K562 (cell line): ENCODE measurements around the gene PRR29. TPM values are rescaled to one million over a fixed set of nuclear protein-coding genes. Genes with fewer than 3 reads are reported as not detected.

Experiments used
- ATAC-seq: fragments of 200-7000 bp; cut with Tn5 transposase; 3 replicates; pipeline ENCODE4 v1.9.1; 2020; ENCODE audit warnings: moderate library complexity
- BruUV-seq: library from RNA; stranded (reverse); fragments of 400-500 nt; replicated peaks from 2 replicates; lab custom pipeline; 2021; lab: Mats Ljungman, UMichigan
- CTCF ChIA-PET: fragments of 300-600 bp; formaldehyde crosslinking; extraction: SDS; loops from one replicate; lab custom pipeline; 2021; ENCODE audit warnings: low intra/inter-chr PET ratio; lab: Yijun Ruan, JAX
- POLR2A ChIA-PET: fragments of 300-600, 350-650 bp; sonication (Branson Sonifier 250); formaldehyde crosslinking; extraction: SDS; loops from one replicate; lab custom pipeline; 2021; ENCODE audit warnings: antibody characterized with exemption, inconsistent platforms; lab: Yijun Ruan, JAX
- DNase-seq, 4 experiments: peaks; one replicate each; pipeline versions ENCODE4 v3.0.0 to v3.0.0-alpha.2; 2011 to 2018; ENCODE audit warnings: low spot score in 3 of 4, mixed read lengths in 3 of 4; ENCODE audit errors: extremely low read depth in 1 of 4
- FAIRE-seq: peaks from 2 replicates; lab custom pipeline; 2011; peaks lifted over from hg19 to GRCh38; lab: Jason Lieb, UNC
- H2AFZ ChIP-seq: 2 replicates; pipeline ENCODE4 v1.6.0; 2011; ENCODE audit warnings: low read depth, low read length, control low read depth, inconsistent platforms
- H3K27ac ChIP-seq: fragments of 200-600 bp; 3 replicates; pipeline ENCODE4 v1.8.0; 2011; ENCODE audit warnings: low read depth, mild to moderate bottlenecking, control low read depth, inconsistent platforms, low read length, moderate library complexity, mixed read lengths; ENCODE audit errors: extremely low read depth
- H3K27me3 ChIP-seq, 2 experiments: fragments of 300-600 bp in 1 of 2; 2 replicates in 1 of 2; 3 replicates in 1 of 2; pipeline versions ENCODE4 v1.6.0 to v1.8.0; 2011; ENCODE audit warnings: inconsistent platforms in 2 of 2, low read length in 2 of 2, mild to moderate bottlenecking in 1 of 2, mixed read lengths in 1 of 2, moderate library complexity in 1 of 2; ENCODE audit not compliant: control insufficient read depth in 2 of 2, insufficient read depth in 2 of 2
- H3K36me3 ChIP-seq: fragments of 300-600 bp; 3 replicates; pipeline ENCODE4 v1.8.0; 2011; ENCODE audit warnings: mild to moderate bottlenecking, low read length, inconsistent platforms; ENCODE audit not compliant: control insufficient read depth, insufficient read depth
- H3K4me1 ChIP-seq, 2 experiments: fragments of 200-600 bp in 1 of 2; replicated peaks in 1 of 2; 2 replicates in 1 of 2; 3 replicates in 1 of 2; pipeline versions ENCODE4 v1.5.1 to v1.8.0; 2011; ENCODE audit warnings: inconsistent platforms in 2 of 2, low read length in 2 of 2, mild to moderate bottlenecking in 1 of 2, mixed read lengths in 1 of 2, moderate library complexity in 1 of 2; ENCODE audit not compliant: control insufficient read depth in 2 of 2, insufficient read depth in 2 of 2
- H3K4me2 ChIP-seq: 2 replicates; pipeline ENCODE4 v1.6.1; 2011; ENCODE audit warnings: low read length, control low read depth, inconsistent platforms, mixed read lengths; ENCODE audit not compliant: insufficient read depth
- H3K4me3 ChIP-seq: fragments of 200-600 bp; sonication (generic), shearing (Covaris generic); 2 replicates; pipeline ENCODE4 v1.5.1; 2016; ENCODE audit warnings: control low read depth, inconsistent platforms
- H3K79me2 ChIP-seq: fragments of 200-600 bp; 3 replicates; pipeline ENCODE4 v1.8.0; 2011; ENCODE audit warnings: low read length, inconsistent platforms; ENCODE audit not compliant: control insufficient read depth, insufficient read depth
- H3K9ac ChIP-seq, 2 experiments: 2 replicates each; pipeline versions ENCODE4 v1.6.0 to v1.6.1; 2011; ENCODE audit warnings: low read depth in 2 of 2, low read length in 2 of 2, control low read depth in 1 of 2, inconsistent platforms in 1 of 2, mild to moderate bottlenecking in 1 of 2, mixed read lengths in 1 of 2; ENCODE audit not compliant: insufficient read depth in 1 of 2
- H3K9me1 ChIP-seq: one replicate; pipeline ENCODE4 v1.6.0; 2011; ENCODE audit warnings: inconsistent platforms, mild to moderate bottlenecking, low read length, moderate library complexity; ENCODE audit not compliant: control insufficient read depth, insufficient read depth
- H3K9me3 ChIP-seq: replicated peaks from 2 replicates; pipeline ENCODE4 v1.5.1; 2011; ENCODE audit warnings: low read depth, low read length, inconsistent platforms; ENCODE audit not compliant: control insufficient read depth, insufficient read depth
- H4K20me1 ChIP-seq: replicated peaks from 2 replicates; pipeline ENCODE4 v1.6.1; 2011; ENCODE audit warnings: low read length, inconsistent platforms, mixed read lengths; ENCODE audit not compliant: control insufficient read depth, insufficient read depth
- CBFA2T3 ChIP-seq: fragments of 450-650 bp; IDR thresholded peaks from 2 replicates; pipeline ENCODE4 v1.6.1; 2017
- CTCF ChIP-seq, 3 experiments: IDR thresholded peaks in 2 of 3; conservative IDR thresholded peaks in 1 of 3; 2 replicates each; pipeline ENCODE4 v1.5.1; 2011 to 2012; ENCODE audit warnings: low read length in 3 of 3, mild to moderate bottlenecking in 3 of 3, control low read depth in 2 of 3, improper control_type of control experiment in 1 of 3, inconsistent platforms in 1 of 3, low read depth in 1 of 3, mixed read lengths in 1 of 3, moderate library complexity in 1 of 3; ENCODE audit not compliant: insufficient read depth in 2 of 3
- DPF2 ChIP-seq: fragments of 450-650 bp; IDR thresholded peaks from 2 replicates; pipeline ENCODE4 v1.6.1; 2016
- FOXK1 ChIP-seq: sonication (generic); formaldehyde crosslinking; IDR thresholded peaks from 2 replicates; pipeline ENCODE4 v1.8.0; 2022; ENCODE audit warnings: missing genetic modification reagents, mild to moderate bottlenecking, borderline replicate concordance
- FOXK2 ChIP-seq, 2 experiments: fragments of 450-650 bp; IDR thresholded peaks in 1 of 2; conservative IDR thresholded peaks in 1 of 2; 2 replicates each; pipeline ENCODE4 v1.6.1; 2016; ENCODE audit warnings: low read depth in 2 of 2, mild to moderate bottlenecking in 1 of 2
- GABPB1 ChIP-seq: sonication (generic); formaldehyde crosslinking; IDR thresholded peaks from 2 replicates; pipeline ENCODE4 v1.8.0; 2022; ENCODE audit warnings: mild to moderate bottlenecking, missing genetic modification reagents
- HDAC1 ChIP-seq, 2 experiments: fragments of 450-650 bp; IDR thresholded peaks; 2 replicates each; pipeline ENCODE4 v1.6.1; 2016 to 2017; ENCODE audit warnings: inconsistent platforms in 1 of 2, mild to moderate bottlenecking in 1 of 2, moderate library complexity in 1 of 2
- HDAC2 ChIP-seq: fragments of 450-650 bp; IDR thresholded peaks from 2 replicates; pipeline ENCODE4 v1.6.1; 2016; ENCODE audit warnings: mild to moderate bottlenecking
- KDM5B ChIP-seq: fragments of 200-600 bp; sonication (generic); IDR thresholded peaks from 2 replicates; pipeline ENCODE4 v1.6.1; 2012; ENCODE audit warnings: low read depth, mild to moderate bottlenecking, moderate library complexity, low read length, control low read depth, inconsistent platforms; ENCODE audit not compliant: insufficient replicate concordance
- MAFG ChIP-seq: fragments of 450-650 bp; conservative IDR thresholded peaks from 2 replicates; pipeline ENCODE4 v1.6.1; 2016; ENCODE audit warnings: missing genetic modification characterization, missing compliant biosample characterization
- NFIC ChIP-seq: fragments of 450-650 bp; IDR thresholded peaks from 2 replicates; pipeline ENCODE4 v1.6.1; 2017; ENCODE audit warnings: mild to moderate bottlenecking, inconsistent platforms
- PKNOX1 ChIP-seq: fragments of 450-650 bp; IDR thresholded peaks from 2 replicates; pipeline ENCODE4 v1.6.1; 2016
- WGBS: fragments of 100-300 bp; shearing (Covaris generic); methylation state at CpG from one replicate; pipeline ENCODE4 v1.1.6; 2016; ENCODE audit warnings: low coverage, mixed read lengths; ENCODE audit not compliant: insufficient coverage; ENCODE audit errors: missing lambda C conversion rate; 5-methylcytosine and 5-hydroxymethylcytosine counted together
- in situ Hi-C: fragments of 300-500 bp; cut with MboI; formaldehyde crosslinking; loops from 4 replicates; pipeline ENCODE4 v1.15.0; 2018; ENCODE audit warnings: inconsistent platforms, mixed read lengths
- intact Hi-C: fragments of 100-400 bp; cut with micrococcal nuclease; formaldehyde crosslinking; loops from 2 replicates; pipeline ENCODE4 v1.14.2; 2022
- polyA plus RNA-seq, 8 experiments: library from polyadenylated mRNA; depleted of rRNA in 4 of 8; stranded (reverse) in 5 of 8; unstranded in 3 of 8; fragments of >200 nt; fragmentation: Nextera tagmentation in 2 of 8; fragmentation: Illumina TruSeq in 1 of 8; extraction: Ambion mirVana in 2 of 8; extraction: Trizol in 1 of 8; gene quantifications; 2 replicates each; pipeline versions ENCODE4 v1.2.1 to v1.2.3, GENCODE V29; 2011 to 2014; ENCODE audit warnings: inconsistent platforms in 1 of 8, missing spikeins in 1 of 8
- total RNA-seq, 7 experiments: library from RNA; depleted of rRNA in 6 of 7; stranded (reverse); fragments of >200 nt in 6 of 7; fragmentation: Illumina TruSeq in 2 of 7; extraction: Trizol in 2 of 7; gene quantifications; 2 replicates each; pipeline versions ENCODE4 v1.2.1 to v1.2.3, GENCODE V29; 2011 to 2021; ENCODE audit warnings: low replicate concordance in 1 of 7
- TF ChIP-seq, protein P1 (sequence below): fragments of 450-650 bp; IDR thresholded peaks from 2 replicates; pipeline ENCODE4 v1.6.1; 2016; ENCODE audit warnings: borderline replicate concordance
- TF ChIP-seq, protein P2 (sequence below): fragments of 450-650 bp; IDR thresholded peaks from 2 replicates; pipeline ENCODE4 v1.6.1; 2017; ENCODE audit warnings: mild to moderate bottlenecking, moderate library complexity

Gene PRR29
- total and polyA plus RNA-seq, 9 of the 15 experiments (the other 6 are each of a cell fraction or from before 2014, with no cell fraction given): 0.08 to 0.58 (median 0.15) TPM; not detected in 5

DNA sequence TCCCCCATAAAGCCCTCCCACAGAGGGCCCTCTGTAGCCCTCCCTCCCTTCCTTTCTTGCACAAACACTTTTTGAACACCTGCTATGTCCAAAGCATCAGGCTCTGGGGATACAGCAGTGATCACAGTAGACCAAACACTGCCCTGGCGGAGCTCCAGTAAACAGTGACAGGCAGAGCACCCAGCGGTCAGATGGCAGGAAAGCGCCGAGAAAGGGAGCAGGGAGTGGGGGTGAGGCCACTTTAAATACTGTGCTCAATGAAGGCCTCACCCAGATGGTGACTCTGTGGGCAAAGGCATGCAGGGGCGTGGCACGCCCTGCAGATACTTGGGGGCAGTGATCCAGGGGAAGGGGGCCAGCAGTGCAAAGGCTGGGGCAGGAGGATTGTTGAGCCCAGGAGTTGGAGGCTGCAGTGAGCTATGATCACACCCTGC, 7.6 kb downstream of the PRR29 start:
- Histone ChIP-seq H3K9me3 (no peaks in the 10 kb centered on the region), H3K9ac (peak overlapping the region; percentile 83 to 93), H3K4me1 (peaks cover 19 to 63% of the 10 kb centered on the region in 2 experiments), H3K27me3 (no peaks in the 10 kb centered on the region), H3K4me3 (peak overlapping the region; percentile 44), H3K79me2 (peaks cover 22% of the 10 kb centered on the region), H3K36me3 (peaks cover 31% of the 10 kb centered on the region), H3K4me2 (peak overlapping the region; percentile 87), H3K9me1 (no peaks in the 10 kb centered on the region), H3K27ac (peak overlapping the region; percentile 81), H4K20me1 (no peaks in the 10 kb centered on the region), H2AFZ (no peak overlapping the region)
- DNase-seq: peak; percentile 49 to 64 (median 59)
- intact Hi-C loops (no loop called here), in situ Hi-C loops (no loop called here)
- ATAC-seq: peak; percentile 56
- no TSS peak for BruUV-seq
- POLR2A ChIA-PET: interaction anchor here (0.5 to 3.6 kb wide), 12 partner anchors 9 to 226 kb away, joined by 3 to 24 read pairs (median 4); no protein-coding TSS in a partner anchor
- WGBS: 3% methylated on average over 5 of the region's 6 CpGs
- CTCF ChIA-PET: no interaction called here
- FAIRE-seq: peak; percentile 58
- TF ChIP-seq MAFG (tag): no peak
- peak; percentile 49; the same call in 1 of the 2 replicates for TF ChIP-seq PKNOX1
- 0 out of 2 replicates have a peak, but pooled peaks have one; percentile 24 for TF ChIP-seq CBFA2T3
- TF ChIP-seq, protein P1, sequence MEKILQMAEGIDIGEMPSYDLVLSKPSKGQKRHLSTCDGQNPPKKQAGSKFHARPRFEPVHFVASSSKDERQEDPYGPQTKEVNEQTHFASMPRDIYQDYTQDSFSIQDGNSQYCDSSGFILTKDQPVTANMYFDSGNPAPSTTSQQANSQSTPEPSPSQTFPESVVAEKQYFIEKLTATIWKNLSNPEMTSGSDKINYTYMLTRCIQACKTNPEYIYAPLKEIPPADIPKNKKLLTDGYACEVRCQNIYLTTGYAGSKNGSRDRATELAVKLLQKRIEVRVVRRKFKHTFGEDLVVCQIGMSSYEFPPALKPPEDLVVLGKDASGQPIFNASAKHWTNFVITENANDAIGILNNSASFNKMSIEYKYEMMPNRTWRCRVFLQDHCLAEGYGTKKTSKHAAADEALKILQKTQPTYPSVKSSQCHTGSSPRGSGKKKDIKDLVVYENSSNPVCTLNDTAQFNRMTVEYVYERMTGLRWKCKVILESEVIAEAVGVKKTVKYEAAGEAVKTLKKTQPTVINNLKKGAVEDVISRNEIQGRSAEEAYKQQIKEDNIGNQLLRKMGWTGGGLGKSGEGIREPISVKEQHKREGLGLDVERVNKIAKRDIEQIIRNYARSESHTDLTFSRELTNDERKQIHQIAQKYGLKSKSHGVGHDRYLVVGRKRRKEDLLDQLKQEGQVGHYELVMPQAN: 0 out of 2 replicates have a peak, but pooled peaks have one; percentile 28
- peak in 1 of 3 experiments; percentile 2; a peak in 1 of 6 replicates for TF ChIP-seq CTCF (IDR thresholded peaks at IDR 0.05 in 2 of 3, conservative IDR thresholded peaks at IDR 0.05 in 1 of 3; ENCODE audit: insufficient read depth in 2 of 3, low read depth in 1 of 3, low read length in 3 of 3)
- 0 out of 4 replicates have a peak, but pooled peaks of 1 of the 2 experiments have one; percentile 25 for TF ChIP-seq FOXK2 (conservative IDR thresholded peaks at IDR 0.05 in 1 of 2, IDR thresholded peaks at IDR 0.05 in 1 of 2; ENCODE audit: low read depth in 2 of 2)
- no peak for TF ChIP-seq FOXK1 (CRISPR knock-in tag)
- TF ChIP-seq, protein P2, sequence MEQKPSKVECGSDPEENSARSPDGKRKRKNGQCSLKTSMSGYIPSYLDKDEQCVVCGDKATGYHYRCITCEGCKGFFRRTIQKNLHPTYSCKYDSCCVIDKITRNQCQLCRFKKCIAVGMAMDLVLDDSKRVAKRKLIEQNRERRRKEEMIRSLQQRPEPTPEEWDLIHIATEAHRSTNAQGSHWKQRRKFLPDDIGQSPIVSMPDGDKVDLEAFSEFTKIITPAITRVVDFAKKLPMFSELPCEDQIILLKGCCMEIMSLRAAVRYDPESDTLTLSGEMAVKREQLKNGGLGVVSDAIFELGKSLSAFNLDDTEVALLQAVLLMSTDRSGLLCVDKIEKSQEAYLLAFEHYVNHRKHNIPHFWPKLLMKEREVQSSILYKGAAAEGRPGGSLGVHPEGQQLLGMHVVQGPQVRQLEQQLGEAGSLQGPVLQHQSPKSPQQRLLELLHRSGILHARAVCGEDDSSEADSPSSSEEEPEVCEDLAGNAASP: no peak
- 0 out of 2 replicates have a peak, but pooled peaks have one; percentile 11 for TF ChIP-seq DPF2
- TF ChIP-seq KDM5B: peak; percentile 13
- no peak for TF ChIP-seq GABPB1
- TF ChIP-seq HDAC1 (IDR thresholded peaks at IDR 0.05): peak in 1 of 2 experiments; percentile 61; a peak in 2 of 4 replicates
- 0 out of 2 replicates have a peak, but pooled peaks have one; percentile 25 for TF ChIP-seq HDAC2
- peak; percentile 83 for TF ChIP-seq NFIC
